GM23338 (cell line): ENCODE measurements around the gene CCDC3. TPM values are rescaled to one million over a fixed set of nuclear protein-coding genes. Genes with fewer than 3 reads are reported as not detected.

ENCODE experiments used
- ATAC-seq: fragments of 200-7000 bp; cut with Tn5 transposase; 3 replicates; pipeline ENCODE4 v1.9.1; 2020
- DNase-seq: peaks from one replicate; pipeline ENCODE4 v3.0.0-alpha.2; 2015; ENCODE audit warnings: low spot score
- H2AFZ ChIP-seq: fragments of 200-600 bp; sonication (generic); 2 replicates; pipeline ENCODE4 v1.8.0; 2016; ENCODE audit warnings: antibody characterized with exemption, mild to moderate bottlenecking, moderate library complexity
- H3F3A ChIP-seq: fragments of 200-600 bp; sonication (generic); replicated peaks from 2 replicates; pipeline ENCODE4 v1.8.0; 2017; ENCODE audit warnings: antibody characterized with exemption, mixed run types, low read depth
- H3K27ac ChIP-seq: fragments of 200-600 bp; sonication (generic); 2 replicates; pipeline ENCODE4 v1.6.1; 2016; ENCODE audit warnings: low read depth
- H3K27me3 ChIP-seq: fragments of 200-600 bp; sonication (generic); 2 replicates; pipeline ENCODE4 v1.8.0; 2016; ENCODE audit warnings: mild to moderate bottlenecking, mixed run types, moderate library complexity; ENCODE audit not compliant: insufficient read depth
- H3K36me3 ChIP-seq: fragments of 200-600 bp; sonication (generic); 2 replicates; pipeline ENCODE4 v1.8.0; 2016; ENCODE audit warnings: mild to moderate bottlenecking; ENCODE audit not compliant: insufficient read depth
- H3K4me1 ChIP-seq: fragments of 200-600 bp; sonication (generic); 2 replicates; pipeline ENCODE4 v1.8.0; 2016; ENCODE audit warnings: mild to moderate bottlenecking, moderate library complexity; ENCODE audit not compliant: insufficient read depth
- H3K4me2 ChIP-seq: fragments of 200-600 bp; sonication (generic); 2 replicates; pipeline ENCODE4 v1.7.1; 2017; ENCODE audit warnings: mixed run types
- H3K4me3 ChIP-seq: fragments of 200-600 bp; sonication (generic); 2 replicates; pipeline ENCODE4 v1.6.1; 2016; ENCODE audit warnings: mixed run types
- H3K79me2 ChIP-seq: fragments of 200-600 bp; sonication (generic); replicated peaks from 2 replicates; pipeline ENCODE4 v1.8.0; 2017; ENCODE audit warnings: mild to moderate bottlenecking; ENCODE audit not compliant: insufficient read depth
- H3K9me2 ChIP-seq: fragments of 200-600 bp; sonication (generic); 2 replicates; pipeline ENCODE4 v1.8.0; 2017; ENCODE audit not compliant: insufficient read depth
- H4K20me1 ChIP-seq: fragments of 200-600 bp; sonication (generic); replicated peaks from 2 replicates; pipeline ENCODE4 v1.8.0; 2017; ENCODE audit warnings: mild to moderate bottlenecking; ENCODE audit not compliant: insufficient read depth
- H3K27ac Mint-ChIP-seq: 2 replicates; pipeline ENCODE4 v1.8.0; 2020; ENCODE audit warnings: inconsistent platforms, mild to moderate bottlenecking, moderate library complexity, mixed read lengths
- H3K27me3 Mint-ChIP-seq: 3 replicates; pipeline ENCODE4 v1.8.0; 2022; ENCODE audit warnings: low read depth, mild to moderate bottlenecking, moderate library complexity, mixed read lengths, inconsistent platforms; ENCODE audit not compliant: insufficient read depth, poor library complexity
- H3K36me3 Mint-ChIP-seq: 3 replicates; pipeline ENCODE4 v1.8.0; 2021; ENCODE audit warnings: low read depth, mild to moderate bottlenecking, inconsistent platforms, moderate library complexity, mixed read lengths
- H3K4me1 Mint-ChIP-seq: 3 replicates; pipeline ENCODE4 v1.8.0; 2020; ENCODE audit warnings: mild to moderate bottlenecking, inconsistent platforms, mixed read lengths
- H3K4me3 Mint-ChIP-seq: 3 replicates; pipeline ENCODE4 v1.8.0; 2021; ENCODE audit warnings: moderate library complexity, mild to moderate bottlenecking, inconsistent platforms, mixed read lengths
- H3K9me3 Mint-ChIP-seq: 3 replicates; pipeline ENCODE4 v1.8.0; 2020; ENCODE audit warnings: moderate library complexity, mild to moderate bottlenecking, inconsistent platforms, mixed read lengths
- CREB1 ChIP-seq: fragments of 250-450 bp; sonication (Bioruptor Pico); IDR thresholded peaks from 2 replicates; pipeline ENCODE4 v1.5.0; 2020; ENCODE audit warnings: low read depth, mild to moderate bottlenecking, moderate library complexity
- EZH2 ChIP-seq: fragments of 200-600 bp; sonication (generic); IDR thresholded peaks from one replicate; pipeline ENCODE4 v1.8.0; 2017; ENCODE audit warnings: antibody characterized with exemption, mild to moderate bottlenecking, low read depth; ENCODE audit not compliant: unreplicated experiment
- EZH2phosphoT487 ChIP-seq: fragments of 200-600 bp; sonication (generic); IDR thresholded peaks from one replicate; pipeline ENCODE4 v1.8.1; 2018; ENCODE audit warnings: antibody characterized with exemption; ENCODE audit not compliant: unreplicated experiment
- JUNB ChIP-seq: IDR thresholded peaks from one replicate; pipeline ENCODE4 v1.6.1; 2016; ENCODE audit warnings: antibody characterized with exemption; ENCODE audit not compliant: unreplicated experiment
- ZNF114 ChIP-seq: fragments of 250-450 bp; sonication (Bioruptor Pico); IDR thresholded peaks from 2 replicates; pipeline ENCODE4 v1.5.0; 2020; ENCODE audit warnings: mild to moderate bottlenecking, moderate library complexity
- ZNF331 ChIP-seq: fragments of 250-450 bp; sonication (Bioruptor Pico); IDR thresholded peaks from 2 replicates; pipeline ENCODE4 v1.5.0; 2020; ENCODE audit warnings: low read depth, mild to moderate bottlenecking, moderate library complexity
- polyA plus RNA-seq: library from polyadenylated mRNA; unstranded; fragments of >200 nt; fragmentation: Nextera tagmentation; extraction: Ambion mirVana; gene quantifications from 2 replicates; pipeline ENCODE4 v1.2.1, GENCODE V29; 2016
- total RNA-seq: library from RNA; depleted of rRNA; stranded (reverse); fragments of >200 nt; shearing (Covaris generic); gene quantifications from 2 replicates; pipeline ENCODE4 v1.2.3, GENCODE V29; 2014
- TF ChIP-seq, protein P1 (sequence below): IDR thresholded peaks from 2 replicates; pipeline ENCODE4 v1.6.1; 2016; ENCODE audit warnings: antibody characterized with exemption
- TF ChIP-seq, protein P2 (sequence below), 2 experiments: fragments of 200-600 bp in 1 of 2; sonication (generic) in 1 of 2; conservative IDR thresholded peaks; 2 replicates each; pipeline versions ENCODE4 v1.5.1 to v1.6.1; 2016 to 2017; ENCODE audit warnings: antibody characterized with exemption in 2 of 2, low read depth in 2 of 2, mild to moderate bottlenecking in 2 of 2, moderate library complexity in 1 of 2
- TF ChIP-seq, protein P3 (sequence below): IDR thresholded peaks from one replicate; pipeline ENCODE4 v1.6.1; 2018; ENCODE audit warnings: antibody characterized with exemption; ENCODE audit not compliant: unreplicated experiment

Gene CCDC3
- total and polyA plus RNA-seq, 2 experiments from 2014 or later = 1.4 to 5.2 TPM

DNA sequence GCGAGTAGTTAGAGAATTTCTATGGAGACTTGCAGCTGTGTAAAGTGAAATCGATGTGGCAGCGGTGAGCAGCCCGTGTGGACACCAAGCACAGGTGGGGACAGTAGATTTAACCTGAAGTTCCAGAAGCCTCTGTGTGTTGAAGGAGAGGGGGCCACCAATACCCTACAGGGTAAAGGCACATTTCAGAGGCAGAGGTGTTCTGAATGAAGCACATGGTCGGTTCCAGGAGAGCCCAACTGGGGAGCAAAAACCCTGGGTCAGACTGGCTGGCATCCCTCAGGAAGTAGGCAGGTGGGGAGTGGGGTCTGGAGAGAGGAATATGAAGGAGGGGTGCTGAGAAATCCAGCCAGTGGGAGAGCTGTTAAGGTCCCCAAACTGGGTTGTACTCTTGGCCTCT lies 76.6 kb downstream of the CCDC3 start (continued):
- TF ChIP-seq, protein P1, sequence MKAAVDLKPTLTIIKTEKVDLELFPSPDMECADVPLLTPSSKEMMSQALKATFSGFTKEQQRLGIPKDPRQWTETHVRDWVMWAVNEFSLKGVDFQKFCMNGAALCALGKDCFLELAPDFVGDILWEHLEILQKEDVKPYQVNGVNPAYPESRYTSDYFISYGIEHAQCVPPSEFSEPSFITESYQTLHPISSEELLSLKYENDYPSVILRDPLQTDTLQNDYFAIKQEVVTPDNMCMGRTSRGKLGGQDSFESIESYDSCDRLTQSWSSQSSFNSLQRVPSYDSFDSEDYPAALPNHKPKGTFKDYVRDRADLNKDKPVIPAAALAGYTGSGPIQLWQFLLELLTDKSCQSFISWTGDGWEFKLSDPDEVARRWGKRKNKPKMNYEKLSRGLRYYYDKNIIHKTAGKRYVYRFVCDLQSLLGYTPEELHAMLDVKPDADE = no peak
- TF ChIP-seq, protein P2, sequence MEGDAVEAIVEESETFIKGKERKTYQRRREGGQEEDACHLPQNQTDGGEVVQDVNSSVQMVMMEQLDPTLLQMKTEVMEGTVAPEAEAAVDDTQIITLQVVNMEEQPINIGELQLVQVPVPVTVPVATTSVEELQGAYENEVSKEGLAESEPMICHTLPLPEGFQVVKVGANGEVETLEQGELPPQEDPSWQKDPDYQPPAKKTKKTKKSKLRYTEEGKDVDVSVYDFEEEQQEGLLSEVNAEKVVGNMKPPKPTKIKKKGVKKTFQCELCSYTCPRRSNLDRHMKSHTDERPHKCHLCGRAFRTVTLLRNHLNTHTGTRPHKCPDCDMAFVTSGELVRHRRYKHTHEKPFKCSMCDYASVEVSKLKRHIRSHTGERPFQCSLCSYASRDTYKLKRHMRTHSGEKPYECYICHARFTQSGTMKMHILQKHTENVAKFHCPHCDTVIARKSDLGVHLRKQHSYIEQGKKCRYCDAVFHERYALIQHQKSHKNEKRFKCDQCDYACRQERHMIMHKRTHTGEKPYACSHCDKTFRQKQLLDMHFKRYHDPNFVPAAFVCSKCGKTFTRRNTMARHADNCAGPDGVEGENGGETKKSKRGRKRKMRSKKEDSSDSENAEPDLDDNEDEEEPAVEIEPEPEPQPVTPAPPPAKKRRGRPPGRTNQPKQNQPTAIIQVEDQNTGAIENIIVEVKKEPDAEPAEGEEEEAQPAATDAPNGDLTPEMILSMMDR (conservative IDR thresholded peaks at IDR 0.05; ENCODE audit: low read depth in 2 of 2) = no peak
- TF ChIP-seq, protein P3, sequence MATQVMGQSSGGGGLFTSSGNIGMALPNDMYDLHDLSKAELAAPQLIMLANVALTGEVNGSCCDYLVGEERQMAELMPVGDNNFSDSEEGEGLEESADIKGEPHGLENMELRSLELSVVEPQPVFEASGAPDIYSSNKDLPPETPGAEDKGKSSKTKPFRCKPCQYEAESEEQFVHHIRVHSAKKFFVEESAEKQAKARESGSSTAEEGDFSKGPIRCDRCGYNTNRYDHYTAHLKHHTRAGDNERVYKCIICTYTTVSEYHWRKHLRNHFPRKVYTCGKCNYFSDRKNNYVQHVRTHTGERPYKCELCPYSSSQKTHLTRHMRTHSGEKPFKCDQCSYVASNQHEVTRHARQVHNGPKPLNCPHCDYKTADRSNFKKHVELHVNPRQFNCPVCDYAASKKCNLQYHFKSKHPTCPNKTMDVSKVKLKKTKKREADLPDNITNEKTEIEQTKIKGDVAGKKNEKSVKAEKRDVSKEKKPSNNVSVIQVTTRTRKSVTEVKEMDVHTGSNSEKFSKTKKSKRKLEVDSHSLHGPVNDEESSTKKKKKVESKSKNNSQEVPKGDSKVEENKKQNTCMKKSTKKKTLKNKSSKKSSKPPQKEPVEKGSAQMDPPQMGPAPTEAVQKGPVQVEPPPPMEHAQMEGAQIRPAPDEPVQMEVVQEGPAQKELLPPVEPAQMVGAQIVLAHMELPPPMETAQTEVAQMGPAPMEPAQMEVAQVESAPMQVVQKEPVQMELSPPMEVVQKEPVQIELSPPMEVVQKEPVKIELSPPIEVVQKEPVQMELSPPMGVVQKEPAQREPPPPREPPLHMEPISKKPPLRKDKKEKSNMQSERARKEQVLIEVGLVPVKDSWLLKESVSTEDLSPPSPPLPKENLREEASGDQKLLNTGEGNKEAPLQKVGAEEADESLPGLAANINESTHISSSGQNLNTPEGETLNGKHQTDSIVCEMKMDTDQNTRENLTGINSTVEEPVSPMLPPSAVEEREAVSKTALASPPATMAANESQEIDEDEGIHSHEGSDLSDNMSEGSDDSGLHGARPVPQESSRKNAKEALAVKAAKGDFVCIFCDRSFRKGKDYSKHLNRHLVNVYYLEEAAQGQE = no peak
- TF ChIP-seq EZH2 (no peak), ZNF331 (CRISPR knock-in tag) (no peak), ZNF114 (CRISPR knock-in tag) (no peak), CREB1 (no peak), EZH2phosphoT487 (no peak), JUNB (no peak)

DNA sequence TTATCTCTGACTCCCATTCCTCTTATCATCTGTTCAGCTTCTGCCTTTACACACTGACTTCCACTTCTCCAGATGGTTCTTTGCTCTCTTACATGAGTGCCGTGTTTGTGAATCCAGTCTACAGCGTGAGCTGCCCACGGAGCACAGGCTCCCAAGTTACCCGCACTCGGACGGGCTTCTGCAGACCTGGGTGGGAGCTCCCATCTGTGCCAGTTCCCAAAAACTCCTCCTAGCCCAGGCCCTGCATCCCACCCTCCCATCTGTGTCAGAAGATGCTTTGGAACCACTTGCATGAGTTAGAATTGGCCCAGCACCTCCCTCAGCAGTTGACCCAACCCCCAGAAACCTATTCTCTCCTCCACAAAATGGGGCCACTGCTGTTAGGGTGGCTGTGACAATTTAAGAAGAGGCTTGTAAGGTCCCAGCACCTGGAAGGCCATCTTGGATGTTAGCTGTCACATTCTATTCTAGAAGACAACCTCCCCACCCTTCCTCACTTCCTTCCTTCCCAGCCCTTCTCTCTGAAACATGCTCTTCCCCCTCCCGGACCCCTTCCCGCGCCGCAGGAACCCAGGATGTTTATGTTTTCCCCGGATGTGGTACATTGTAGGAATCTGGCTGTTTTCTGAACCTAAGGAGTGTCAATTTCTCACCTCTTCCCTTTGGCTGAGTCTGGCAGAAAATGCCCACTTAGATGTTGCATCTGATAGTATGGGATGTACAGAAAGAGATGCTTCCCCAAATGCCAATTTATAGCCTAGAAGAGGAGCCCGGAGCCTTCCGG lies 79.2 kb downstream of the CCDC3 start:
- H3K4me1 Mint-ChIP-seq = no peaks in the 10 kb centered on the region
- DNase-seq = no peak
- Histone ChIP-seq H3K9me2 (no peaks in the 10 kb centered on the region), H4K20me1 (no peaks in the 10 kb centered on the region), H3K79me2 (no peaks in the 10 kb centered on the region), H3K36me3 (no peaks in the 10 kb centered on the region), H3K4me1 (no peaks in the 10 kb centered on the region; the same call in 1 of the 2 replicates), H3K4me2 (no peak overlapping the region), H3K27ac (no peak overlapping the region), H3K4me3 (no peak overlapping the region), H3F3A (no peaks in the 10 kb centered on the region), H2AFZ (no peak overlapping the region), H3K27me3 (no peaks in the 10 kb centered on the region)
- TF ChIP-seq, protein P3 = no peak
- TF ChIP-seq CREB1 (no peak), ZNF331 (CRISPR knock-in tag) (no peak)
- TF ChIP-seq, protein P1 = no peak
- no peak overlapping the region for H3K27ac Mint-ChIP-seq
- no peak overlapping the region for H3K4me3 Mint-ChIP-seq
- no peaks in the 10 kb centered on the region; the same call in 1 of the 3 replicates for H3K9me3 Mint-ChIP-seq
- no peaks in the 10 kb centered on the region for H3K36me3 Mint-ChIP-seq
- no peaks in the 10 kb centered on the region for H3K27me3 Mint-ChIP-seq
- no peak for ATAC-seq
